ENCODE results near the gene APCDD1L. TPM values are rescaled to one million over a fixed set of nuclear protein-coding genes. Genes with fewer than 3 reads are reported as not detected.

Gene APCDD1L
- total RNA-seq, 4 donors from 2014 or later, result 0.59 to 2.1 (median 1.1) TPM; not detected in 1

GRCh38 chr20:58521763-58522162, 6.6 kb upstream of the APCDD1L start:
- DNase-seq, result no peak
- Histone ChIP-seq H3K9me3 (peaks cover 0 to 6% of the 10 kb centered on the region in 2 donors), H3K4me3 (no peak overlapping the region), H3K27ac (no peak overlapping the region), H3K36me3 (no peaks in the 10 kb centered on the region), H3K4me1 (no peaks in the 10 kb centered on the region), H3K27me3 (no peaks in the 10 kb centered on the region)
- intact Hi-C loops (cut with DNase I; ENCODE audit: low total_unique reads), result no loop called here
- no peak for TF ChIP-seq CTCF (IDR thresholded peaks at IDR 0.05)
- no peak for TF ChIP-seq POLR2A (IDR thresholded peaks at IDR 0.05)

GRCh38 chr20:58519940-58520712, 4.9 kb upstream of the APCDD1L start:
- H3K9me3 ChIP-seq, result no peaks in the 10 kb centered on the region
- DNase-seq, result no peak
- intact Hi-C loops (cut with DNase I; ENCODE audit: low total_unique reads), result no loop called here
- no peaks in the 10 kb centered on the region for H3K4me1 ChIP-seq
- H3K4me3 ChIP-seq, result no peak overlapping the region
- no peaks in the 10 kb centered on the region for H3K36me3 ChIP-seq
- no peak overlapping the region for H3K27ac ChIP-seq
- H3K27me3 ChIP-seq, result no peaks in the 10 kb centered on the region
- TF ChIP-seq POLR2A (IDR thresholded peaks at IDR 0.05) (no peak), CTCF (IDR thresholded peaks at IDR 0.05) (no peak)

GRCh38 chr20:58518896-58519593, 3.8 kb upstream of the APCDD1L start:
- Histone ChIP-seq H3K4me1 (peaks cover 0 to 5% of the 10 kb centered on the region in 2 donors), H3K27ac (no peak overlapping the region), H3K27me3 (no peaks in the 10 kb centered on the region), H3K4me3 (no peak overlapping the region), H3K36me3 (no peaks in the 10 kb centered on the region), H3K9me3 (no peaks in the 10 kb centered on the region)
- intact Hi-C loops (cut with DNase I; ENCODE audit: low total_unique reads), result no loop called here
- no peak for DNase-seq
- TF ChIP-seq POLR2A (IDR thresholded peaks at IDR 0.05) (no peak), CTCF (IDR thresholded peaks at IDR 0.05) (no peak)

- DNase-seq, result no peak
- TF ChIP-seq POLR2A (IDR thresholded peaks at IDR 0.05) (no peak), CTCF (IDR thresholded peaks at IDR 0.05) (no peak)
- Histone ChIP-seq H3K36me3 (no peaks in the 10 kb centered on the region), H3K4me1 (peaks cover 0 to 5% of the 10 kb centered on the region in 2 donors), H3K27me3 (no peaks in the 10 kb centered on the region), H3K4me3 (no peak overlapping the region), H3K27ac (no peak overlapping the region), H3K9me3 (no peaks in the 10 kb centered on the region)
- intact Hi-C loops (cut with DNase I; ENCODE audit: low total_unique reads), result no loop called here
Measured at GRCh38 chr20:58518387-58518786, 3.2 kb upstream of the APCDD1L start.

All from uterus (tissue), 4 donors.